DOHH2 (cell line): ENCODE results near the gene KCNK15.

Source experiments
- H3F3A ChIP-seq: fragments of 200-600 bp; sonication (generic), shearing (Covaris generic); 2 replicates; pipeline ENCODE4 v1.6.0; 2016; ENCODE audit warnings: antibody characterized with exemption, mild to moderate bottlenecking; ENCODE audit not compliant: control insufficient read depth, insufficient read depth
- H3K27ac ChIP-seq: fragments of 200-600 bp; sonication (generic); 2 replicates; pipeline ENCODE4 v1.5.1; 2014; ENCODE audit warnings: low read depth, mild to moderate bottlenecking, low read length, moderate library complexity
- H3K27me3 ChIP-seq: fragments of 200-600 bp; sonication (generic); 2 replicates; pipeline ENCODE4 v1.6.1; 2014; ENCODE audit warnings: mild to moderate bottlenecking, low read length, mixed read lengths; ENCODE audit not compliant: control insufficient read depth
- H3K36me3 ChIP-seq: fragments of 200-600 bp; sonication (generic); 2 replicates; pipeline ENCODE4 v1.6.1; 2014; ENCODE audit warnings: mild to moderate bottlenecking, low read length, moderate library complexity, mixed read lengths; ENCODE audit not compliant: control insufficient read depth
- H3K4me1 ChIP-seq: fragments of 200-600 bp; sonication (generic); 2 replicates; pipeline ENCODE4 v1.6.1; 2014; ENCODE audit warnings: mild to moderate bottlenecking, low read length, mixed read lengths; ENCODE audit not compliant: control insufficient read depth
- H3K4me2 ChIP-seq: fragments of 200-600 bp; sonication (generic); 2 replicates; pipeline ENCODE4 v1.6.0; 2014; ENCODE audit warnings: mild to moderate bottlenecking, low read length, moderate library complexity
- H3K4me3 ChIP-seq: fragments of 200-600 bp; sonication (generic); 2 replicates; pipeline ENCODE4 v1.5.1; 2014; ENCODE audit warnings: mild to moderate bottlenecking, low read length, mixed read lengths
- H3K79me2 ChIP-seq: fragments of 200-600 bp; sonication (generic); 2 replicates; pipeline ENCODE4 v1.6.1; 2014; ENCODE audit warnings: mild to moderate bottlenecking, low read length, mixed read lengths; ENCODE audit not compliant: control insufficient read depth
- H3K9me2 ChIP-seq: fragments of 200-600 bp; sonication (generic); replicated peaks from 2 replicates; pipeline ENCODE4 v1.6.1; 2014; ENCODE audit warnings: mild to moderate bottlenecking, low read length, mixed read lengths; ENCODE audit not compliant: control insufficient read depth
- H3K9me3 ChIP-seq: fragments of 200-600 bp; sonication (generic); 2 replicates; pipeline ENCODE4 v1.6.1; 2014; ENCODE audit warnings: antibody characterized with exemption, low read length, mixed read lengths; ENCODE audit not compliant: control insufficient read depth, insufficient read depth
- H4K20me1 ChIP-seq: fragments of 200-600 bp; sonication (generic); 2 replicates; pipeline ENCODE4 v1.6.0; 2014; ENCODE audit warnings: low read depth, mild to moderate bottlenecking, antibody characterized with exemption, low read length, moderate library complexity; ENCODE audit not compliant: control insufficient read depth, insufficient read depth
- EZH2phosphoT487 ChIP-seq: fragments of 200-600 bp; sonication (generic); IDR thresholded peaks from 2 replicates; pipeline ENCODE4 v1.6.1; 2017; ENCODE audit warnings: borderline replicate concordance, mild to moderate bottlenecking, antibody characterized with exemption, low read length, moderate library complexity, mixed read lengths
- TF ChIP-seq, protein P1 (sequence below): fragments of 200-600 bp; sonication (generic); IDR thresholded peaks from one replicate; pipeline ENCODE4 v1.5.1; 2014; ENCODE audit warnings: antibody characterized with exemption, mild to moderate bottlenecking, low read depth, low read length; ENCODE audit not compliant: poor library complexity, severe bottlenecking

Gene KCNK15

DNA sequence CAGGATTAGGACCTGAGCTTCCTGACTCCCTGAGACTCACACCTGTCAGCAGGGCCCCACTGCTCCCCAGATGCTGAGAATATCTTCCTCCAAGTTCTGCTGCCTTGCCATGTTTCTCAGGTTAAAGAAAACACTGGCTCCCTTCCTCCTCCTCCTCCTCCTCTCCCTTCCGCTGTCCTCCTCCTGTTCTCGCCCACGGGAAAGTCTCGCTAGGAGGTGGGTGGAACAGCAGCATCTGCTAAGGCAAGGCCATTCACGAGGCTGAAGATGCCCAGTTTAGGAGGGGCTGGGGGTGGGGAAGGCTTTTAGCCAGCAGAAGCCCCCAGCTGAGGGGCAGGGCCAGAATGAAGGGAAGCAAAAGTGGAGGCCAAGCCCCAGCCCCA lies 23.8 kb downstream of the KCNK15 start:
- no peak overlapping the region for H3K27ac ChIP-seq
- no peaks in the 10 kb centered on the region; the same call in 1 of the 2 replicates for H3K27me3 ChIP-seq
- no peak overlapping the region for H3K4me3 ChIP-seq
- TF ChIP-seq, protein P1, sequence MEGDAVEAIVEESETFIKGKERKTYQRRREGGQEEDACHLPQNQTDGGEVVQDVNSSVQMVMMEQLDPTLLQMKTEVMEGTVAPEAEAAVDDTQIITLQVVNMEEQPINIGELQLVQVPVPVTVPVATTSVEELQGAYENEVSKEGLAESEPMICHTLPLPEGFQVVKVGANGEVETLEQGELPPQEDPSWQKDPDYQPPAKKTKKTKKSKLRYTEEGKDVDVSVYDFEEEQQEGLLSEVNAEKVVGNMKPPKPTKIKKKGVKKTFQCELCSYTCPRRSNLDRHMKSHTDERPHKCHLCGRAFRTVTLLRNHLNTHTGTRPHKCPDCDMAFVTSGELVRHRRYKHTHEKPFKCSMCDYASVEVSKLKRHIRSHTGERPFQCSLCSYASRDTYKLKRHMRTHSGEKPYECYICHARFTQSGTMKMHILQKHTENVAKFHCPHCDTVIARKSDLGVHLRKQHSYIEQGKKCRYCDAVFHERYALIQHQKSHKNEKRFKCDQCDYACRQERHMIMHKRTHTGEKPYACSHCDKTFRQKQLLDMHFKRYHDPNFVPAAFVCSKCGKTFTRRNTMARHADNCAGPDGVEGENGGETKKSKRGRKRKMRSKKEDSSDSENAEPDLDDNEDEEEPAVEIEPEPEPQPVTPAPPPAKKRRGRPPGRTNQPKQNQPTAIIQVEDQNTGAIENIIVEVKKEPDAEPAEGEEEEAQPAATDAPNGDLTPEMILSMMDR: no peak
- TF ChIP-seq EZH2phosphoT487: no peak
- H3K9me3 ChIP-seq: no peaks in the 10 kb centered on the region
- peaks cover 22% of the 10 kb centered on the region for H3K4me1 ChIP-seq
- H3F3A ChIP-seq: peaks cover 3% of the 10 kb centered on the region; the same call in 1 of the 2 replicates
- H3K79me2 ChIP-seq: no peaks in the 10 kb centered on the region
- peak overlapping the region; percentile 27 for H3K4me2 ChIP-seq
- no peaks in the 10 kb centered on the region for H3K36me3 ChIP-seq
- H3K9me2 ChIP-seq: no peaks in the 10 kb centered on the region
- H4K20me1 ChIP-seq: no peaks in the 10 kb centered on the region

DNA sequence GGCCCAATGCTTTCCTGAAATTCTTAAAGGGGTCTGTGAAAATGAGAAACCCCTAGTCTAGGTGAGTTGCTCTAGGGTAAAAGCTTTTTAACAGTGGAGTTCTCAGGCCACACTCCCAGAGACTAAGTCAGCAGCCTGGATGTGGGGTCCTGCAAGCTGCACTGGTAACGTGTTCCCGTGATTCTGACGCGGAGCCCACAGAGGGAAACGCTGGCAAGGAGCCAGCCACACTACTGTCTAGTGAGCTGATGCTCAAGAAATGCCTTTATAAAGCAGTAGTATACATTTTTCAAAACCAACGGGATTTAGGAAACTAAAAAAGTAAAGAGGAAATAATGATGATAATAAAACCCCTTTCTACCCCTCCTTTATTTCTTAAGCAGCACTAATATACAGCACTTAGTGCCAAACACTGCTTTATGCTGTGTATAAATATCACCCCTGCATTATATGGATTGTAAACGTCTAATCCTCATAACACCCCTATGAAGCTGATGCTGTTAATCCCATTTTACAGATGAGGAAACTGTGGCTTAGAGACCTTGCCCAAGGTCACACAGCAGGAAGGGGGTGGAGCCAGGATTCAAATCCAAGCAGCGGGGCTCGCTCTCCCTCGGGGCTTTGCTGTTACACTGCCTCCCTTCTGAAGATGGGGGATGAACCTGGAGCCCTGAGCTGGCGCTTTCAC lies 25.0 kb downstream of the KCNK15 start:
- Histone ChIP-seq H3K27ac (no peak overlapping the region), H3K4me3 (no peak overlapping the region), H3K27me3 (no peaks in the 10 kb centered on the region; the same call in 1 of the 2 replicates), H3K79me2 (no peaks in the 10 kb centered on the region), H3K9me3 (no peaks in the 10 kb centered on the region), H3F3A (peaks cover 3% of the 10 kb centered on the region; the same call in 1 of the 2 replicates), H3K9me2 (no peaks in the 10 kb centered on the region), H4K20me1 (no peaks in the 10 kb centered on the region), H3K4me1 (peaks cover 22% of the 10 kb centered on the region), H3K36me3 (no peaks in the 10 kb centered on the region), H3K4me2 (no peak overlapping the region)
- TF ChIP-seq, protein P1: no peak
- TF ChIP-seq EZH2phosphoT487: no peak

- Histone ChIP-seq H4K20me1 (no peaks in the 10 kb centered on the region), H3K27ac (no peak overlapping the region), H3K9me2 (no peaks in the 10 kb centered on the region), H3F3A (peaks cover 3% of the 10 kb centered on the region; the same call in 1 of the 2 replicates), H3K4me3 (no peak overlapping the region), H3K27me3 (no peaks in the 10 kb centered on the region), H3K9me3 (no peaks in the 10 kb centered on the region), H3K79me2 (no peaks in the 10 kb centered on the region), H3K36me3 (no peaks in the 10 kb centered on the region), H3K4me2 (no peak overlapping the region), H3K4me1 (peaks cover 22% of the 10 kb centered on the region)
- TF ChIP-seq EZH2phosphoT487: no peak
- TF ChIP-seq, protein P1: no peak
Measured at GRCh38 chr20:44771172-44771535, 25.5 kb downstream of the KCNK15 start.
